Measurements from ENCODE around the gene PARD3B. TPM values are rescaled to one million over a fixed set of nuclear protein-coding genes. Genes with fewer than 3 reads are reported as not detected.

PARD3B gene
- total RNA-seq, 4 donors from 2014 or later = 32.6 to 65.7 (median 38.6) TPM

DNA sequence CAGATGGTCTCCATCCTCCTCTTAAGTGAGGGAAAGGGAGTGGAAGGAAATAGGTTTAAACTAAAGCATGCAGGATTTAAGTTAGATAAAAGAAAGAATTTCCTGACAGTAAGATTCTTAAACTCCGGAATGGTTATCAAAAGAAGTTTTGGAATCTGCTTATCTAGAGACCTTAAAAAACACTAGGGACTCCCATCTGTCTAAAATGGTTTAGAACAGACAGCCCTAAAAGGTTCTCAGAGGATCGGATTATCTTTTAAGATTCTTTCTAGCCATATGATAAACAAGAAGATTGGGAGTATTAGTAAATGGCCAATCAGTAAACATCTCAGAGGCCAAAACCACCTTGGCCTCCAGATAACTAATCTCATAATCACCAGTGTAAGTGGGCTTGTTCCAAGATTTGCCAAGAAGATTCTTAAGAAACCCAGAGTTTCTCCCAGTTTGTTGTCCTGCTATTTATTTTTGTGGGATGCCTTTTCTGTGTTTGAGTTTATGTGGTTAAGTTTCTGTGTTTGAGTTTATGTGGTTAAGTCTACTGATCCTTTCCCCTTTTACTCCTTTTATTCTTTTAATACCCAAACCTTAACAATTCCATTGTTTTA is 822.2 kb downstream of the PARD3B start:
- H3K9me3 ChIP-seq = no peaks in the 10 kb centered on the region
- in situ Hi-C loops (cut with MboI; ENCODE audit: low pct_ligation_motif_present in 1 of 4, low pct_unique_long_range_greater_than_20kb in 1 of 4, low sequenced_read_pairs in 3 of 4) (no loop called here), intact Hi-C loops (cut with DNase I; ENCODE audit: low total_unique reads) (no loop called here)
- no peak overlapping the region for H3K4me3 ChIP-seq
- TF ChIP-seq EP300 (IDR thresholded peaks at IDR 0.05; ENCODE audit: low read depth) = no peak
- TF ChIP-seq POLR2A (IDR thresholded peaks at IDR 0.05) = no peak
- TF ChIP-seq, protein P1, sequence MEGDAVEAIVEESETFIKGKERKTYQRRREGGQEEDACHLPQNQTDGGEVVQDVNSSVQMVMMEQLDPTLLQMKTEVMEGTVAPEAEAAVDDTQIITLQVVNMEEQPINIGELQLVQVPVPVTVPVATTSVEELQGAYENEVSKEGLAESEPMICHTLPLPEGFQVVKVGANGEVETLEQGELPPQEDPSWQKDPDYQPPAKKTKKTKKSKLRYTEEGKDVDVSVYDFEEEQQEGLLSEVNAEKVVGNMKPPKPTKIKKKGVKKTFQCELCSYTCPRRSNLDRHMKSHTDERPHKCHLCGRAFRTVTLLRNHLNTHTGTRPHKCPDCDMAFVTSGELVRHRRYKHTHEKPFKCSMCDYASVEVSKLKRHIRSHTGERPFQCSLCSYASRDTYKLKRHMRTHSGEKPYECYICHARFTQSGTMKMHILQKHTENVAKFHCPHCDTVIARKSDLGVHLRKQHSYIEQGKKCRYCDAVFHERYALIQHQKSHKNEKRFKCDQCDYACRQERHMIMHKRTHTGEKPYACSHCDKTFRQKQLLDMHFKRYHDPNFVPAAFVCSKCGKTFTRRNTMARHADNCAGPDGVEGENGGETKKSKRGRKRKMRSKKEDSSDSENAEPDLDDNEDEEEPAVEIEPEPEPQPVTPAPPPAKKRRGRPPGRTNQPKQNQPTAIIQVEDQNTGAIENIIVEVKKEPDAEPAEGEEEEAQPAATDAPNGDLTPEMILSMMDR (IDR thresholded peaks at IDR 0.05) = no peak
- TF ChIP-seq POLR2AphosphoS5 (IDR thresholded peaks at IDR 0.05) = no peak
- H3K27ac ChIP-seq = no peak overlapping the region
- no peaks in the 10 kb centered on the region for H3K27me3 ChIP-seq
- H3K36me3 ChIP-seq = no peaks in the 10 kb centered on the region
- 71 to 78% methylated on average over 2 of the region's 2 CpGs for WGBS, 2 donors (ENCODE audit: low coverage in 1 of 2)
- no peaks in the 10 kb centered on the region for H3K4me1 ChIP-seq
- no peak for DNase-seq

DNA sequence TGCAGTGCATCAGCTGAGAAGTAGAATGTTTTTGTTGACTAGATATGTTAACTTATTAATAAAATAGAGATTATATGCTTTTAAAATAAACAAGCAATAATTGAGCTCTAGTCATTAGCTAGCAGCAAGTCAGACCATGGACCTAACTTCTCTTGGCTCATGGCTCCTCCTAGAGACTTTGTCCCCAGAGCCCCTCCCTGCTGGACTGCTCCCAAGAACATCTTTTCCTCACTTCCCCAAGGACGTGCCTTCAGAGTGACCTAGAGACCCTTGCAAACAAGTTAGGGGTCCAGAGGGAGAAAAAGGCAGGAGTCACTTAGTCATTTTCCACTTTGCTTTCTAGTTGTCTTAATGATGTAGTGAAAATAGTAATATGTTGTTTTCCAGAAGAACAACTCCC is 824.5 kb downstream of the PARD3B start:
- Histone ChIP-seq H3K27me3 (no peaks in the 10 kb centered on the region), H3K4me3 (no peak overlapping the region), H3K36me3 (no peaks in the 10 kb centered on the region), H3K9me3 (no peaks in the 10 kb centered on the region), H3K4me1 (no peaks in the 10 kb centered on the region), H3K27ac (no peak overlapping the region)
- in situ Hi-C loops (cut with MboI; ENCODE audit: low pct_ligation_motif_present in 1 of 4, low pct_unique_long_range_greater_than_20kb in 1 of 4, low sequenced_read_pairs in 3 of 4) = no loop called here
- TF ChIP-seq, protein P1 (IDR thresholded peaks at IDR 0.05) = no peak
- no peak for TF ChIP-seq EP300 (IDR thresholded peaks at IDR 0.05; ENCODE audit: low read depth)
- no peak for TF ChIP-seq POLR2AphosphoS5 (IDR thresholded peaks at IDR 0.05)
- TF ChIP-seq POLR2A (IDR thresholded peaks at IDR 0.05) = no peak
- WGBS, 2 donors (ENCODE audit: low coverage in 1 of 2) = 0 to 24% methylated on average over 1 of the region's 1 CpG
- intact Hi-C loops (cut with DNase I; ENCODE audit: low total_unique reads) = no loop called here
- DNase-seq = no peak

DNA sequence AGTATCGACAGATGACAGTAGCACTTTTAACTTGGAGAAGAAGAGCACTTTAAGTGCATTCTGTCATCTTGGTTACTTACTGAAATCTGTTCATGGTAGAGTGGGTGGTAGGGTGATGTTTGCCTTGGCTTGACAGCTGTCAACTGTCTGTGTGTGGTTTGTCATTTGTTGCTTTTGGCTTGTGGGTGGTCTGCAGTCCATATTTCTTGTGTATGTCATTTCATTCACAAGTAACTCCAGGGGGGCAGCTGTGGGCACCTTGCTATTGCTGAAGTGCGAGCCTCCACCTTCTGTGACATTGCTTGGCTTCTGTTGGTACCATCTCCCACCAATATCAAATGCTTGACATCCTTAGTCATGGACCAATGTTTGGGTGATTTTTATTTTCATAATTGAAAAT is 825.5 kb downstream of the PARD3B start:
- in situ Hi-C loops (cut with MboI; ENCODE audit: low pct_ligation_motif_present in 1 of 4, low pct_unique_long_range_greater_than_20kb in 1 of 4, low sequenced_read_pairs in 3 of 4) = no loop called here
- TF ChIP-seq EP300 (IDR thresholded peaks at IDR 0.05; ENCODE audit: low read depth) = no peak
- Histone ChIP-seq H3K27me3 (no peaks in the 10 kb centered on the region), H3K9me3 (no peaks in the 10 kb centered on the region), H3K4me1 (no peaks in the 10 kb centered on the region), H3K27ac (no peak overlapping the region), H3K4me3 (no peak overlapping the region), H3K36me3 (no peaks in the 10 kb centered on the region)
- WGBS, 2 donors (ENCODE audit: low coverage in 1 of 2) = 91 to 100% methylated on average over 2 of the region's 2 CpGs
- no peak for DNase-seq
- intact Hi-C loops (cut with DNase I; ENCODE audit: low total_unique reads) = no loop called here

DNA sequence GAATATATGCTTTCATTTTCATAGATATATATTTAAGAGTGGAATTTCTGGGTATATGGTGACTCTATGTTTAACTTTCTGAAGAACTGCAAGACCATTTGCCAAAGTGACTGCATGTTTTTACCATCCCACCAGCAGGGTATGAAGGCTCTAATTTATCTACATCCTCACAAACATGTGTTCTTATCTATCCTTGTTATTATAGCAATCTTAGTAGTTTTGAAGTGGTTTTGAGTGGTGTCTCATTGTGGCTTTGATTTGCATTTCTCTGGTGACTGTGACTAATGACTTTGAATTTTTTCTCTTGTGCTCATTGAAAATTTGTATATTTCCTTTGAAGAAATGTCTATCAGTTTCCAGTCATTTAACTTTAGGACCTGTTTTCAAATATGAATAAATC is 826.9 kb downstream of the PARD3B start:
- TF ChIP-seq POLR2AphosphoS5 (IDR thresholded peaks at IDR 0.05) = no peak
- no peak for TF ChIP-seq POLR2A (IDR thresholded peaks at IDR 0.05)
- TF ChIP-seq EP300 (IDR thresholded peaks at IDR 0.05; ENCODE audit: low read depth) = no peak
- TF ChIP-seq, protein P1 (IDR thresholded peaks at IDR 0.05) = no peak
- H3K4me1 ChIP-seq = no peaks in the 10 kb centered on the region
- in situ Hi-C loops (cut with MboI; ENCODE audit: low pct_ligation_motif_present in 1 of 4, low pct_unique_long_range_greater_than_20kb in 1 of 4, low sequenced_read_pairs in 3 of 4) = no loop called here
- H3K27me3 ChIP-seq = no peaks in the 10 kb centered on the region
- no peaks in the 10 kb centered on the region for H3K36me3 ChIP-seq
- no peak overlapping the region for H3K4me3 ChIP-seq
- no peaks in the 10 kb centered on the region for H3K9me3 ChIP-seq
- DNase-seq = no peak
- H3K27ac ChIP-seq = no peak overlapping the region
- intact Hi-C loops (cut with DNase I; ENCODE audit: low total_unique reads) = no loop called here

Data from transverse colon (tissue), 4 donors.